SK-N-SH treated with all-trans-retinoic acid at 6 μM for 48 hours (cell line): ENCODE results near the gene SPESP1.

ENCODE experiments used
- ATAC-seq: fragments of 200-7000 bp; cut with Tn5 transposase; 3 replicates; pipeline ENCODE4 v1.9.1; 2020; ENCODE audit warnings: mild to moderate bottlenecking, moderate library complexity
- ARNTL ChIP-seq: fragments of 450-650 bp; formaldehyde crosslinking; IDR thresholded peaks from 2 replicates; pipeline ENCODE4 v1.5.0; 2020; ENCODE audit warnings: low read depth, mild to moderate bottlenecking, moderate library complexity, borderline replicate concordance
- BACH2 ChIP-seq: fragments of 250-450 bp; sonication (Bioruptor Pico); IDR thresholded peaks from 2 replicates; pipeline ENCODE4 v1.9.0; 2021; ENCODE audit warnings: mild to moderate bottlenecking, borderline replicate concordance
- CSDC2 ChIP-seq: fragments of 250-450 bp; sonication (Bioruptor Pico); IDR thresholded peaks from 2 replicates; pipeline ENCODE4 v1.5.0; 2020; ENCODE audit warnings: mild to moderate bottlenecking, moderate library complexity
- ESRRG ChIP-seq: fragments of 250-450 bp; sonication (Bioruptor Pico); IDR thresholded peaks from 2 replicates; pipeline ENCODE4 v1.6.1; 2021; ENCODE audit warnings: mild to moderate bottlenecking
- GLIS3 ChIP-seq: fragments of 250-450 bp; sonication (Bioruptor Pico); IDR thresholded peaks from 2 replicates; pipeline ENCODE4 v1.5.0; 2020; ENCODE audit warnings: mild to moderate bottlenecking, moderate library complexity
- OSR1 ChIP-seq: fragments of 250-450 bp; sonication (Bioruptor Pico); IDR thresholded peaks from 2 replicates; pipeline ENCODE4 v1.8.0; 2022; ENCODE audit warnings: moderate library complexity, mild to moderate bottlenecking, inconsistent platforms
- PPARA ChIP-seq: fragments of 250-450 bp; sonication (Bioruptor Pico); IDR thresholded peaks from 2 replicates; pipeline ENCODE4 v1.5.0; 2020; ENCODE audit warnings: mild to moderate bottlenecking, borderline replicate concordance
- RARB ChIP-seq: fragments of 250-450 bp; sonication (Bioruptor Pico); IDR thresholded peaks from 2 replicates; pipeline ENCODE4 v1.8.0; 2021; ENCODE audit warnings: mild to moderate bottlenecking, moderate library complexity
- SNAI2 ChIP-seq: fragments of 250-450 bp; sonication (Bioruptor Pico); IDR thresholded peaks from 2 replicates; pipeline ENCODE4 v1.5.0; 2020; ENCODE audit warnings: mild to moderate bottlenecking, moderate library complexity
- TCF4 ChIP-seq: fragments of 250-450 bp; sonication (Bioruptor Pico); IDR thresholded peaks from 2 replicates; pipeline ENCODE4 v1.8.0; 2021; ENCODE audit warnings: mild to moderate bottlenecking, moderate library complexity, borderline replicate concordance
- TOX ChIP-seq: fragments of 250-450 bp; sonication (Bioruptor Pico); IDR thresholded peaks from 2 replicates; pipeline ENCODE4 v1.8.0; 2021; ENCODE audit warnings: mild to moderate bottlenecking, moderate library complexity, borderline replicate concordance
- ZC3H10 ChIP-seq: fragments of 250-450 bp; sonication (Bioruptor Pico); IDR thresholded peaks from 2 replicates; pipeline ENCODE4 v1.5.1; 2021; ENCODE audit warnings: mild to moderate bottlenecking, moderate library complexity
- ZFP3 ChIP-seq: fragments of 250-450 bp; sonication (Bioruptor Pico); IDR thresholded peaks from 2 replicates; pipeline ENCODE4 v1.5.0; 2020; ENCODE audit warnings: mild to moderate bottlenecking, moderate library complexity
- ZFP30 ChIP-seq: fragments of 450-650 bp; formaldehyde crosslinking; IDR thresholded peaks from 2 replicates; pipeline ENCODE4 v1.5.0; 2022; ENCODE audit warnings: mild to moderate bottlenecking, moderate library complexity
- ZNF565 ChIP-seq: fragments of 450-650 bp; formaldehyde crosslinking; conservative IDR thresholded peaks from 2 replicates; pipeline ENCODE4 v1.5.0; 2020; ENCODE audit warnings: low read depth, mild to moderate bottlenecking, moderate library complexity
- ZNF70 ChIP-seq: fragments of 450-650 bp; formaldehyde crosslinking; IDR thresholded peaks from 2 replicates; pipeline ENCODE4 v1.5.0; 2020; ENCODE audit warnings: mild to moderate bottlenecking, moderate library complexity
- ZNF8 ChIP-seq: fragments of 450-650 bp; formaldehyde crosslinking; IDR thresholded peaks from 2 replicates; pipeline ENCODE4 v1.5.0; 2020; ENCODE audit warnings: mild to moderate bottlenecking, moderate library complexity
- TF ChIP-seq, protein P1 (sequence below): fragments of 250-450 bp; sonication (Bioruptor Pico); IDR thresholded peaks from 2 replicates; pipeline ENCODE4 v1.8.0; 2021; ENCODE audit warnings: low read depth, mild to moderate bottlenecking, moderate library complexity, borderline replicate concordance
- TF ChIP-seq, protein P2 (sequence below): fragments of 250-450 bp; sonication (Bioruptor Pico); IDR thresholded peaks from 2 replicates; pipeline ENCODE4 v1.5.1; 2020; ENCODE audit warnings: low read depth, mild to moderate bottlenecking, moderate library complexity
- TF ChIP-seq, protein P3 (sequence below): fragments of 250-450 bp; sonication (Bioruptor Pico); IDR thresholded peaks from 2 replicates; pipeline ENCODE4 v1.5.1; 2021; ENCODE audit warnings: mild to moderate bottlenecking, moderate library complexity
- TF ChIP-seq, protein P4 (sequence below): fragments of 250-450 bp; sonication (Bioruptor Pico); IDR thresholded peaks from 2 replicates; pipeline ENCODE4 v1.5.0; 2020; ENCODE audit warnings: mild to moderate bottlenecking, moderate library complexity
- TF ChIP-seq, protein P5 (sequence below): fragments of 250-450 bp; sonication (Bioruptor Pico); IDR thresholded peaks from 2 replicates; pipeline ENCODE4 v1.8.0; 2020; ENCODE audit warnings: mild to moderate bottlenecking, moderate library complexity, borderline replicate concordance

SPESP1 gene

DNA sequence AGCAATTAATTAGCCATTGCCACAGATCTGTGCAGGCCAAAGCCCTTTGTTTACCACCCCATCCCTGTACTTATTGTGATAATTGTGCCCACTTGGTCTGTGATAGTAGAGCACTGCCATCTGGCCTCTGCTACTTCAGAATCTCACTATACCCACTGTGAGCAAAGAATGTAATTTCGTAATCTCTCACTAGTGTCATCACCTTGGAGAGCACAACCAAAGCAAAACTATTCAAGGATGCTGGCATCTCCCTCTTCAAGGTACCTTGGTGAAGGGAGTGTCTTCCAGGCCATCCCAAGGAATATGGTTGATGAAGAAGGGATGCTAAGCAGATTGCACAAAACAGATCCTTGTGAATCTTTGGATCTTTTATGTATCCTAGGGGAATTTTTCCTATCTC, 49.5 kb downstream of the SPESP1 start:
- no peak for TF ChIP-seq ZNF70 (CRISPR knock-in tag)
- TF ChIP-seq, protein P1, sequence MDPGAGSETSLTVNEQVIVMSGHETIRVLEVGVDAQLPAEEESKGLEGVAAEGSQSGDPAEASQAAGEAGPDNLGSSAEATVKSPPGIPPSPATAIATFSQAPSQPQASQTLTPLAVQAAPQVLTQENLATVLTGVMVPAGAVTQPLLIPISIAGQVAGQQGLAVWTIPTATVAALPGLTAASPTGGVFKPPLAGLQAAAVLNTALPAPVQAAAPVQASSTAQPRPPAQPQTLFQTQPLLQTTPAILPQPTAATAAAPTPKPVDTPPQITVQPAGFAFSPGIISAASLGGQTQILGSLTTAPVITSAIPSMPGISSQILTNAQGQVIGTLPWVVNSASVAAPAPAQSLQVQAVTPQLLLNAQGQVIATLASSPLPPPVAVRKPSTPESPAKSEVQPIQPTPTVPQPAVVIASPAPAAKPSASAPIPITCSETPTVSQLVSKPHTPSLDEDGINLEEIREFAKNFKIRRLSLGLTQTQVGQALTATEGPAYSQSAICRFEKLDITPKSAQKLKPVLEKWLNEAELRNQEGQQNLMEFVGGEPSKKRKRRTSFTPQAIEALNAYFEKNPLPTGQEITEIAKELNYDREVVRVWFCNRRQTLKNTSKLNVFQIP (CRISPR knock-in tag), result no peak
- no peak for TF ChIP-seq RARB (CRISPR knock-in tag)
- TF ChIP-seq, protein P2, sequence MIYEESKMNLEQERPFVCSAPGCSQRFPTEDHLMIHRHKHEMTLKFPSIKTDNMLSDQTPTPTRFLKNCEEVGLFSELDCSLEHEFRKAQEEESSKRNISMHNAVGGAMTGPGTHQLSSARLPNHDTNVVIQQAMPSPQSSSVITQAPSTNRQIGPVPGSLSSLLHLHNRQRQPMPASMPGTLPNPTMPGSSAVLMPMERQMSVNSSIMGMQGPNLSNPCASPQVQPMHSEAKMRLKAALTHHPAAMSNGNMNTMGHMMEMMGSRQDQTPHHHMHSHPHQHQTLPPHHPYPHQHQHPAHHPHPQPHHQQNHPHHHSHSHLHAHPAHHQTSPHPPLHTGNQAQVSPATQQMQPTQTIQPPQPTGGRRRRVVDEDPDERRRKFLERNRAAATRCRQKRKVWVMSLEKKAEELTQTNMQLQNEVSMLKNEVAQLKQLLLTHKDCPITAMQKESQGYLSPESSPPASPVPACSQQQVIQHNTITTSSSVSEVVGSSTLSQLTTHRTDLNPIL (CRISPR knock-in tag), result no peak
- no peak for TF ChIP-seq ARNTL (CRISPR knock-in tag)
- no peak for TF ChIP-seq ESRRG
- no peak for ATAC-seq

DNA sequence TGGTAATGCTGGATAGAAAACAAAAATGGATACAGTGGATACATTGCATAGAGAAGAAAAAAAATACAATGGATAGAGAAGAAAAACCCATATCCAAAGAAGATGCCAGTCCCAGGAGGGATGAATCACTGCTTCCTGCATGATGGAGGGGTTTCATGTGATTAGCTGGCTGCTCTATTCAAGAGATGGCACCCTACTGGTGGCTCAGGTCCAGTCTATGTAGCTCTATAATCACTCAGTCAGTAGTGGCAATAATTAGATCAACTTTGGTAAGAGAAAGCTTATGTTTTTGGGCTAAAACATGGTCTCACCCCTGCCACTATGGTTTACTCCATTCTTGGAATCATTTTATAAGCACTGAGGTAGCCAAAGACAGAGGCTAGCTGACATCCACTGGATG, 50.5 kb downstream of the SPESP1 start:
- TF ChIP-seq ZFP30 (CRISPR knock-in tag), result no peak
- TF ChIP-seq, protein P2 (CRISPR knock-in tag), result no peak
- no peak for TF ChIP-seq ZNF8
- no peak for TF ChIP-seq OSR1 (CRISPR knock-in tag)
- TF ChIP-seq ZFP3 (CRISPR knock-in tag), result no peak
- TF ChIP-seq, protein P3, sequence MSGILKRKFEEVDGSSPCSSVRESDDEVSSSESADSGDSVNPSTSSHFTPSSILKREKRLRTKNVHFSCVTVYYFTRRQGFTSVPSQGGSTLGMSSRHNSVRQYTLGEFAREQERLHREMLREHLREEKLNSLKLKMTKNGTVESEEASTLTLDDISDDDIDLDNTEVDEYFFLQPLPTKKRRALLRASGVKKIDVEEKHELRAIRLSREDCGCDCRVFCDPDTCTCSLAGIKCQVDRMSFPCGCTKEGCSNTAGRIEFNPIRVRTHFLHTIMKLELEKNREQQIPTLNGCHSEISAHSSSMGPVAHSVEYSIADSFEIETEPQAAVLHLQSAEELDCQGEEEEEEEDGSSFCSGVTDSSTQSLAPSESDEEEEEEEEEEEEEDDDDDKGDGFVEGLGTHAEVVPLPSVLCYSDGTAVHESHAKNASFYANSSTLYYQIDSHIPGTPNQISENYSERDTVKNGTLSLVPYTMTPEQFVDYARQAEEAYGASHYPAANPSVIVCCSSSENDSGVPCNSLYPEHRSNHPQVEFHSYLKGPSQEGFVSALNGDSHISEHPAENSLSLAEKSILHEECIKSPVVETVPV, result no peak
- TF ChIP-seq, protein P4, sequence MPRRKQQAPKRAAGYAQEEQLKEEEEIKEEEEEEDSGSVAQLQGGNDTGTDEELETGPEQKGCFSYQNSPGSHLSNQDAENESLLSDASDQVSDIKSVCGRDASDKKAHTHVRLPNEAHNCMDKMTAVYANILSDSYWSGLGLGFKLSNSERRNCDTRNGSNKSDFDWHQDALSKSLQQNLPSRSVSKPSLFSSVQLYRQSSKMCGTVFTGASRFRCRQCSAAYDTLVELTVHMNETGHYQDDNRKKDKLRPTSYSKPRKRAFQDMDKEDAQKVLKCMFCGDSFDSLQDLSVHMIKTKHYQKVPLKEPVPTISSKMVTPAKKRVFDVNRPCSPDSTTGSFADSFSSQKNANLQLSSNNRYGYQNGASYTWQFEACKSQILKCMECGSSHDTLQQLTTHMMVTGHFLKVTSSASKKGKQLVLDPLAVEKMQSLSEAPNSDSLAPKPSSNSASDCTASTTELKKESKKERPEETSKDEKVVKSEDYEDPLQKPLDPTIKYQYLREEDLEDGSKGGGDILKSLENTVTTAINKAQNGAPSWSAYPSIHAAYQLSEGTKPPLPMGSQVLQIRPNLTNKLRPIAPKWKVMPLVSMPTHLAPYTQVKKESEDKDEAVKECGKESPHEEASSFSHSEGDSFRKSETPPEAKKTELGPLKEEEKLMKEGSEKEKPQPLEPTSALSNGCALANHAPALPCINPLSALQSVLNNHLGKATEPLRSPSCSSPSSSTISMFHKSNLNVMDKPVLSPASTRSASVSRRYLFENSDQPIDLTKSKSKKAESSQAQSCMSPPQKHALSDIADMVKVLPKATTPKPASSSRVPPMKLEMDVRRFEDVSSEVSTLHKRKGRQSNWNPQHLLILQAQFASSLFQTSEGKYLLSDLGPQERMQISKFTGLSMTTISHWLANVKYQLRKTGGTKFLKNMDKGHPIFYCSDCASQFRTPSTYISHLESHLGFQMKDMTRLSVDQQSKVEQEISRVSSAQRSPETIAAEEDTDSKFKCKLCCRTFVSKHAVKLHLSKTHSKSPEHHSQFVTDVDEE, result no peak
- no peak for TF ChIP-seq BACH2
- no peak for TF ChIP-seq ZNF70 (CRISPR knock-in tag)
- no peak for TF ChIP-seq TOX (CRISPR knock-in tag)
- no peak for TF ChIP-seq ESRRG
- TF ChIP-seq, protein P1 (CRISPR knock-in tag), result no peak
- TF ChIP-seq TCF4 (CRISPR knock-in tag), result no peak
- TF ChIP-seq ARNTL (CRISPR knock-in tag), result no peak
- TF ChIP-seq ZC3H10 (CRISPR knock-in tag), result no peak
- TF ChIP-seq, all 23 proteins: peak for 0
- no peak for ATAC-seq

DNA sequence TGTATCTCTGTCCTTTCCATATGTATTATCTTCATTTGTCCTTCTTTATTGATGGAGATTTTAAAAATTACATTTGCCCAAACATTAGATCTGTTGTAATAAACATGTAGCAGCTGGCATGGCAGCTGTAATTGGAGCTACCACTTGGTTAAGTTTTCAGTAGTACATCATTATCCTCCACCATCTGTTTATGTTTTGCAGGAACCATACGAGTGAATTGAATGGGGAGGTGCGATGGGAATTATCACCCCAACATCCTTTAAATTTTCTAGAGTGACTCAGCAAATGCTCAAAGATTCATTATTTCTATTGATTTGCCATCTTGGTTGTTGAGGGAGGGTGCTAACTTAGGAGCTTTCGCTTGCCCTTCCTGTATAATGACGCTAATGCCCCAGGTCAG, 51.6 kb downstream of the SPESP1 start:
- no peak for ATAC-seq
- TF ChIP-seq TCF4 (CRISPR knock-in tag) (no peak), SNAI2 (CRISPR knock-in tag) (no peak), ZNF565 (CRISPR knock-in tag) (no peak), RARB (CRISPR knock-in tag) (no peak), OSR1 (CRISPR knock-in tag) (no peak), ZFP30 (CRISPR knock-in tag) (no peak), ZNF8 (no peak), CSDC2 (CRISPR knock-in tag) (no peak), GLIS3 (no peak), PPARA (CRISPR knock-in tag) (no peak), BACH2 (no peak), TOX (CRISPR knock-in tag) (no peak), ESRRG (no peak)
- TF ChIP-seq, protein P5, sequence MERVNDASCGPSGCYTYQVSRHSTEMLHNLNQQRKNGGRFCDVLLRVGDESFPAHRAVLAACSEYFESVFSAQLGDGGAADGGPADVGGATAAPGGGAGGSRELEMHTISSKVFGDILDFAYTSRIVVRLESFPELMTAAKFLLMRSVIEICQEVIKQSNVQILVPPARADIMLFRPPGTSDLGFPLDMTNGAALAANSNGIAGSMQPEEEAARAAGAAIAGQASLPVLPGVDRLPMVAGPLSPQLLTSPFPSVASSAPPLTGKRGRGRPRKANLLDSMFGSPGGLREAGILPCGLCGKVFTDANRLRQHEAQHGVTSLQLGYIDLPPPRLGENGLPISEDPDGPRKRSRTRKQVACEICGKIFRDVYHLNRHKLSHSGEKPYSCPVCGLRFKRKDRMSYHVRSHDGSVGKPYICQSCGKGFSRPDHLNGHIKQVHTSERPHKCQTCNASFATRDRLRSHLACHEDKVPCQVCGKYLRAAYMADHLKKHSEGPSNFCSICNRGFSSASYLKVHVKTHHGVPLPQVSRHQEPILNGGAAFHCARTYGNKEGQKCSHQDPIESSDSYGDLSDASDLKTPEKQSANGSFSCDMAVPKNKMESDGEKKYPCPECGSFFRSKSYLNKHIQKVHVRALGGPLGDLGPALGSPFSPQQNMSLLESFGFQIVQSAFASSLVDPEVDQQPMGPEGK, result no peak
- TF ChIP-seq, protein P2 (CRISPR knock-in tag), result no peak
- TF ChIP-seq, protein P3, result no peak
